ENCODE results near the gene LIN9. TPM values are rescaled to one million over a fixed set of nuclear protein-coding genes. Genes with fewer than 3 reads are reported as not detected.

Gene LIN9
- total and polyA plus RNA-seq, 2 of the 8 experiments (the other 6 are each of a cell fraction or from before 2014, with no cell fraction given) = 5.6 to 12.6 TPM

DNA sequence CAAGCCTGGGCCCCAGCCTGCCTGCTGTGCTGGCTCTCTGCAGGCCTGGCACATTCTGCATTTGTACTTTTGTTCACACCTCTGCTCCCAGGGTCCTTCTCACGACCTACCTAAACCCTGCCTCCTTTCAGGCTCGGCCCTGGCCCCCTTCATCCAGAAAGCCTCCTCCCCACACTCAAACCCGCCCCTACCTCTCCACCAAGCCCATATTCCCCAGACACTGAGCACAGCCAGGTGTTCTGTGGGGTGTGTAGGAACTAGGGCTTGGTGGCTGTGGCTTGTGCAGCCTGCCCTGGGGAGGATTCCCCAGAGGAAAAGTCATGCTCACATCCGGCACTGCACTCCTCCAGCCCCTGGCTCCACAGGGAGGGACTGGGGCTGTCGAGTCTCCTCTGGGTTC lies 93.7 kb downstream of the LIN9 start:
- Histone ChIP-seq H3K79me2 (ENCODE audit: control insufficient read depth in 1 of 2, insufficient read depth in 2 of 2, low read length in 2 of 2) (no peaks in the 10 kb centered on the region), H3K27ac (ENCODE audit: low read depth, low read length) (no peak overlapping the region), H3K79me1 (ENCODE audit: low read depth, low read length) (no peaks in the 10 kb centered on the region), H3K4me1 (replicated peaks in 1 of 4; ENCODE audit: control insufficient read depth in 3 of 4, insufficient read depth in 4 of 4, low read length in 3 of 4) (peaks cover 2 to 17% (median 8%) of the 10 kb centered on the region in 4 experiments), H2AK5ac (ENCODE audit: low read depth, low read length) (no peak overlapping the region), H3K4me3 (ENCODE audit: extremely low read depth in 1 of 4, insufficient read depth in 2 of 4, low read depth in 3 of 4, low read length in 4 of 4) (no peak overlapping the region), H3K9me3 (ENCODE audit: insufficient read depth in 2 of 2, low read depth in 1 of 2, low read length in 1 of 2) (no peaks in the 10 kb centered on the region), H4K20me1 (replicated peaks in 1 of 2; ENCODE audit: control insufficient read depth in 1 of 2, insufficient read depth in 2 of 2, low read length in 2 of 2) (no peaks in the 10 kb centered on the region), H3K9ac (replicated peaks in 1 of 4; ENCODE audit: extremely low read depth in 1 of 4, low read depth in 3 of 4, low read length in 3 of 4) (no peak overlapping the region), H2BK5ac (ENCODE audit: low read depth, low read length) (peak overlapping the region; percentile 15; the same call in 1 of the 2 replicates), H4K5ac (ENCODE audit: insufficient read length, low read depth, low read length) (no peak overlapping the region), H3K23me2 (ENCODE audit: low read depth, low read length) (no peaks in the 10 kb centered on the region), H2BK15ac (ENCODE audit: low read length) (no peak overlapping the region), H3K36me3 (ENCODE audit: control insufficient read depth in 2 of 4, insufficient read depth in 4 of 4, low read length in 3 of 4) (no peaks in the 10 kb centered on the region), H3K14ac (ENCODE audit: insufficient read length) (no peak overlapping the region), H3K4me2 (ENCODE audit: insufficient read depth in 1 of 2, low read depth in 2 of 2, low read length in 2 of 2) (no peak overlapping the region), H4K91ac (replicated peaks; ENCODE audit: insufficient read length, low read length) (no peak overlapping the region), H2BK12ac (ENCODE audit: low read depth, low read length) (peak overlapping the region; percentile 4; the same call in 1 of the 2 replicates), H3K27me3 (replicated peaks in 1 of 4; ENCODE audit: control insufficient read depth in 3 of 4, extremely low read depth in 1 of 4, insufficient read depth in 3 of 4, low read length in 3 of 4) (no peaks in the 10 kb centered on the region; a peak in 1 of 7 replicates), H2BK120ac (replicated peaks; ENCODE audit: low read depth, low read length) (no peak overlapping the region), H2AFZ (ENCODE audit: low read length) (peak overlapping the region; percentile 48; the same call in 1 of the 2 replicates), H2BK20ac (ENCODE audit: low read length) (peak overlapping the region; percentile 53; the same call in 1 of the 2 replicates), H3K4ac (replicated peaks; ENCODE audit: insufficient read length, low read depth, low read length) (no peak overlapping the region), H4K8ac (ENCODE audit: extremely low read depth, insufficient read depth, low read length) (peak overlapping the region; percentile 29; the same call in 1 of the 2 replicates), H3K56ac (replicated peaks; ENCODE audit: insufficient read length, low read depth, low read length) (no peak overlapping the region), H3K18ac (ENCODE audit: extremely low read depth, low read length) (peak overlapping the region; percentile 63; the same call in 1 of the 2 replicates), H3K23ac (ENCODE audit: insufficient read length) (no peak overlapping the region)
- no peak for DNase-seq (ENCODE audit: low read depth in 1 of 2, low spot score in 2 of 2)
- CTCF ChIA-PET (ENCODE audit: partially characterized antibody) = interaction anchor here (0.7 to 6.3 kb wide), 2 partner anchors 14 to 18 kb away, joined by 3 to 39 read pairs; no protein-coding TSS in a partner anchor
- FAIRE-seq = no peak
- POLR2A ChIA-PET (ENCODE audit: partially characterized antibody) = interaction anchor here (1.1 kb wide), 1 partner anchor 9 kb away, joined by 3 read pairs; no protein-coding TSS in a partner anchor
- 67% methylated on average over 5 of the region's 5 CpGs; no CpG with 5 or more reads in 1 of the 2 experiments for WGBS, 2 experiments (ENCODE audit: extremely low coverage in 1 of 2, insufficient coverage in 1 of 2, insufficient read length in 1 of 2, insufficient replicate concordance in 2 of 2, low coverage in 1 of 2, low lambda C conversion rate in 2 of 2, missing lambda C conversion rate in 1 of 2)
- no peak for TF ChIP-seq SP2 (IDR thresholded peaks at IDR 0.05; ENCODE audit: low read length)
- TF ChIP-seq, protein P1, sequence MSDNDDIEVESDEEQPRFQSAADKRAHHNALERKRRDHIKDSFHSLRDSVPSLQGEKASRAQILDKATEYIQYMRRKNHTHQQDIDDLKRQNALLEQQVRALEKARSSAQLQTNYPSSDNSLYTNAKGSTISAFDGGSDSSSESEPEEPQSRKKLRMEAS (IDR thresholded peaks at IDR 0.05) = 0 out of 2 replicates have a peak, but pooled peaks have one; percentile 22

Data from H1 (cell line).